Mucosa of gallbladder (tissue), 1 donor: Measurements from ENCODE around the gene XIRP1. TPM values are rescaled to one million over a fixed set of nuclear protein-coding genes. Genes with fewer than 3 reads are reported as not detected.

Source experiments
- DNase-seq: peaks from one replicate; pipeline ENCODE4 v3.0.0-alpha.2; 2020; ENCODE audit warnings: low spot score
- total RNA-seq: library from RNA; stranded (reverse); gene quantifications from one replicate; pipeline ENCODE4 v1.2.1, GENCODE V29; 2021
- donor health status: DM: no; HTN: no; CAD: no.

The XIRP1 gene
- total RNA-seq, 1 donor from 2014 or later: 0.09 TPM

DNA sequence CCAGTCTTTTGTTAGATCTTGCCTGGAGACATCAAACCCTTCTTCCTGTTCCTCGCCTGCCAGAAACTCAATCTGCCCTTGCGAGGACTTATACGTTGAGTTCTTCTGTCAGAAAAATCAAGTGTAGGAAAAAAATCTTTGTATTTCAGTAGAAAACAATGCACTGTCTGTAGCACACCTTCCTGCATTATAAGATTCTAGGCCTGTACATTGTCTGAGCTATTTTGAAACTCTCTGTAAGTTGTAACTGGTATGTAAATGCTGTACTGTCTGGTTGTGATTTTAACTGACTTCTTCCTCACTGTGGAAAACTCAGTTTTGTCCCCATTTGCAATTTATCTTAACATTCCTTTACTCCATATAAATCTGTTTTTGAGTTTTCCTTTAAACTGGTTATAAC, 17.7 kb upstream of the XIRP1 start:
- no peak for DNase-seq

- DNase-seq: no peak
Observed at GRCh38 chr3:39209329-39209970, 17.1 kb upstream of the XIRP1 start.

DNA sequence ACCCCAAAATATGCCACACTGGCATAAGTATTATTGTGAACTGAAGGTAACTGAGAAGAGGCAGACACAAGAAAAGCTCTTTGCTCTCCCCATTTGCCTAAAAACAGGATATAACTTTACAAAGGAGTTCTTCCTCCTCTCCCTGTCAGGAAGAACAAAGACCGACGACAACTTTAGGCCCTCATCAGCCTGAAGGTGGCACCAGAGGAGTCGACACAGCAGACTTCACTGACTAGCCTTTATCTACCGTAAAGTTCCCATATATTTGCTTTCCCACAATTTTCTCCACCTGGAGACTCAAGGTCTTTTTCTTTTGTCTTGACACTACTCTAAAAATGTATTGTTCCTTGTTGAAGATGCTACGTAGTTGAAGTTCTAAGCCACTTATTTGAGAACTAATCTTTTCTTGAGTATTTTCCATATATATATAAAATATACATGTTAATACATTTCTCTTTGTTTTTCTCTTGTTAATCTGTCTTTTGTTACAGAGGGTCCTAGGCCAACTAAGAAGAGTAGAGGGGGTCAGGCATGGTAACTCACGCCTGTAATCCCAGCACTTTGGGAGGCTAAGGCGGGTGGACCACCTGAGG, 16.2 kb upstream of the XIRP1 start:
- peak; percentile 66 for DNase-seq

DNA sequence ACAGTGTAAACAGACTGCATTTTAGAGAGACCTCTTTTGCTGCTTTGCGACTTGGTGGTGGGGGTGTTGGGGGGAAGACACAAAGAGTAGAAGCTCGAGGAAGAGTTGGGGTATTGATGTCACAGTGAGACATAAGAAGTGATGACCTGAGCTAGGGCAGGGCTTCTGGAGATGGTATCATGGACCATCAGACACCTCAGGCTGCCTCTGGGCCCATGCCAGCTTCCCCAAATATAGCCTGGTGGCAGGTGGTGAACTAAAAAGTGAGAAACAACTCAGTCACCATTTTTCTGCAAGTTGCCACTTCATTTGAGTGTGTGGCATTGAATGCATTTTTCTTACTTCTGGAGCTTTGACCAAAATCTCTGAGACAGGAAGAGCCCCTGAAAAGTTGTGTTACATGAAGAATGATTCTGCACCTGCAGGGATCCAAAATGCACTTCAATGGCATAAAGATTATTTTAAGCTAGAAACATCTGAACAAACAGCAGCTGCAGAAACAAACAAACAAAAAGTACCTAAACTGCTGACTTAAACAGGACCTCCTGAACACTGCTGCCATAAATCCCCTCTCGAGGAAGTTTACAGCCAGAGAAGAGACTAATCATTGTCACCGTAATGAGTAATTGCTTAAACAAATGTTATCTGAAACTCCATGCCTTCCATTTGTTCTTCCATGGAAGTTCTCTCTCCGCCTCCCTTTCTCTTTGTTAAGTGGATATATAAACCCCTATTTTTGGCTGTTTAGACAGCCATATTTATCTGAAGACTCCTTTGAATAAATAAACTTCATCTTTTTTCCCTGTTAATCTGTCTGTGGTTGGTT, 15.2 kb upstream of the XIRP1 start:
- DNase-seq: no peak

- DNase-seq: no peak
Observed at GRCh38 chr3:39205919-39206516, 13.6 kb upstream of the XIRP1 start.

GRCh38 chr3:39205131-39205530, 12.7 kb upstream of the XIRP1 start:
- no peak for DNase-seq

DNA sequence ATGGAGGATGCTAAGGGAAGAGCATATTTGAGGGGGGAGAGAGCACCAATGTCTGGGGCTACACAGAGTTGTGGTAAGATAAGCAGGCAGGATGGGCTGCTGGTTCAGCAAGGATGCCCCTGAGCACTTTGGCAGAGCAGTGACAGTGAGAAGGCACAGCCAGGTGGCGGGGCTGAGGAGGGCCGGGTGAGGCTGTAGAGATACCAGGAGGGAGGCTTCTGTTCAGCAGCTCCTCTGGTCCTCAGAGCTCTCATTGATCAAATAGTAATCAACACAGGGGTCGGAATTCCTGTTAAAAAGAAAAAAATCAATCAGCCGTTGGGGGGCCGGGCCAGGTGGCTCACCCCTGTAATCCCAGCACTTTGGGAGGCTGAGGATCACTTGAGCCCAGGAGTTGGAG, 11.5 kb upstream of the XIRP1 start:
- no peak for DNase-seq

- no peak for DNase-seq
Observed at GRCh38 chr3:39203402-39203801, 11.0 kb upstream of the XIRP1 start.

- DNase-seq: no peak
Observed at GRCh38 chr3:39202094-39202493, 9.7 kb upstream of the XIRP1 start.

DNA sequence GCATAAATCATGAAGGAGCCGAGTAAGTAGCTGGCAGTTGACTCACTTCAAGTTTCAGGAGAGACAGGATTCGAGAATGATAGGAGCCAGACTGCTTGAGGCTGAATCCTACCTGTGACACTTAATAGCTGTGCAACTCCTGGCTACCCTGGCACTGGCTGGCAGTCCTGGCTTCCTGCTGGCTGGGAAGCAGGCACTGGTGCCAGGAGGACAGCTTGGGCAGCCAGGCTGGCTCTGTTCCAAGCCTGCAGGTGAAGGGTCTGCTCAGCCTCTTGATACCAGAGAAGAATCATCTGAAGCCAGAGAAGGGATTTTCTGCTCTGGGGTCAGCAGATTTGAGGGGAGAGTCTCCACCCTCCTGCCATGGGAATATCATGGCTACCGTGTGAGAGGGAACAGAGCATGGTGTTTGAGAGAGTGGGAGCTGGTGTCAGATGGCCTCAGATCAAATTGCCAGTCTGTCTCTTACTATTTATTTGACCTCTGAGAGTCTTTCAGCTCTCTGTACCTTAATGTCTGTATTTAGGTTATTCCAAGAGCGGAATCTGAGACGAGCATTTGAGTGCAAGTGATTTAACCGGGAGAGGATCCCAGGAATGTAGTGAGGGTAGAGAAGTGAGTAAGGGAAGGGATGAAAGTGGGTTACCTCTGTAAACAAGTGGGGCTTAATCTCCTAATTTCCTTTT, 4.4 kb upstream of the XIRP1 start:
- DNase-seq: no peak

DNA sequence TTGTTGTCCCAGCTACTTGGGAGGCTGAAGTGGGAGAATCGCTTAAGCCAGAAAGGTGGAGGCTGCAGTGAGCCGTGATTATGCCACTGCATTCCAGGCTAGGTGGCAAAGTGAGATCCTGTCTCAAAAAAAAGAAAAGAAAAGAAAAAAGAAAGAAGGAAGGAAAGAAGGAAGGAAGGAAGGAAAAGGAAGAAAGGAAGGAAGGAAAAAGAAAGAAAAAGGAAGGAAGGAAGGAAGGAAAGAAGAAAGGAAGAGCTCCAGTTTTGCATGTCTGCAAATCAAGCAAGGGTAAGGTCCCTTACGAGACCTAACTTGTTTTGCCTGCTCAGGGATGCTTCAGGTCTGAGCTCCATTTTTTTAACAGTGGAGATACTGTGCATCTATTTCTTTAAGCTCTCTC, 3.6 kb upstream of the XIRP1 start:
- DNase-seq: no peak

DNA sequence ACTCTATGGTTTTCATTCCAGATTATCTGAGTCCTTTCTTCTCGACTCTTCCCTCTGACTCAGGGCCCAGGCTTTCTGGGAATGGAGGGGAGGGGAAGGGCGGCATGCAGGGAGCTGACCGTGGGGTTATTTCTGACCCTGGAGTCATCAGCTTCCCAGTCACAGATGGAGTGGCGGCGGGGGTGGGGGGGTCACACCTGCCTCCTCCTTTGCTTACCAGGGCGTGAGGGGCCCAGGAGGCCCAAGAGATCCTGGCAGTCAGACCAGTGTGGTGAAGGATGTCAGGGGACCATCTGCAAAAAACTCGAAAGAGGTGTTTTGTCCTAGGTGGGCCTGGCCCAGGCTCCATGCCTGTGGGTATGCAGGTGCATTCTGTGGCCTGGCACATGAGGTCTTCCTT, 996 bp upstream of the XIRP1 start:
- no peak for DNase-seq

GRCh38 chr3:39191773-39192172, 622 bp downstream of the XIRP1 start:
- DNase-seq: no peak

DNA sequence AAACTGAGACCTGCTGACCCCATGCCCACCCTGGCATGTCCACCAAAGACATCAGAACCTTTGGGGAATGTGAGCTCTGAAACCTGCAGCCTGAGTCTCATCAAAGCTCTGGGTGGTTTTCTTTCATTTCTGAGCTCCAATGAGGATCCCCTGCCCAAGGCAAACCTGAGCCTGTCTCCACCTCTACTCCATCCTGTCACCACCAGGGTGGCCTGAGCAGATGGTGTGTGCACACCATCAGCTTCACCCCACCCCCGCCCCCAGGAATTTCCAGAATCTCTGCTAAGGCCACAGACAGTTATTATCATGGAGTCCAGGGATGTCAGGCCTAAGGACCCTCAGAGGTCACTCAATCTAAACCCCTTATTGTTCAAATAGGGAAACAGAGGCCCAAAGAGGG, 1.3 kb downstream of the XIRP1 start:
- no peak for DNase-seq

DNA sequence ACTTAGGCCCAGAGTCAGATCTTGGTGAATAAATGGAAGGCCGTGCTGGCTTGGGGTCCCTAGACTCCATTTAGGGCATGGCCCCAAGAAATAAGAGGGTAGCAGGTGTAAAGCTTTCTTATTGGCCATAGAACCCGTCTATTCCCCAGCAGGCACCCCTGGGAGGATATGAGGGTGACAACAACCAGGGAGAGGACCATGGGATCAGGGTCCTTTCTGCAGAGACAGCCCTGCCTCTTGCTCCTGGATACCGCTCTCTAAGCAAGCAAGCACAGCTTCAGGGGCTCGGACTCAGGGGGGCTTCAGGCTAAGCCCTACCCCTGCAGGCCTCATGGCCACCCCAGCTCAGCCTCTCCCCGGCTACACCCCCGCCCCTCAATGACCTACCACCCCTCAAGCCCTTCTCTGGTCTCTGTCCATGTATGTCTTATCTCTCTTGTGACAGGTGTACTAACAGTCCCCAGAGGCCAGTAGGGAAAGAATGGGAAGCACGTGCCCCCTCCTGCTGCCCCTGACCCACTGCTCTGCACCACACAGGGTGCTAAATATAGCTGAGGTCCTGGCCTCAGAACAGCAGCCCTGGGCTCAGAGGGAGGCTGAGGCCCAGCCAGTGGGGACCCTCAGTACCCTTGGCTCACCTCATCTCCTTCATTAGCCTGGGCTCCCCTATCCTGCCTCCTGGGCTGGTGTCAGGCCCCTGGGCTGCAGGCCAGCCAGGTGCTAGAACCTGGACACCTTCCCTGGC, 1.9 kb downstream of the XIRP1 start:
- no peak for DNase-seq

GRCh38 chr3:39189959-39190269, 2.5 kb downstream of the XIRP1 start:
- DNase-seq: peak; percentile 71

DNA sequence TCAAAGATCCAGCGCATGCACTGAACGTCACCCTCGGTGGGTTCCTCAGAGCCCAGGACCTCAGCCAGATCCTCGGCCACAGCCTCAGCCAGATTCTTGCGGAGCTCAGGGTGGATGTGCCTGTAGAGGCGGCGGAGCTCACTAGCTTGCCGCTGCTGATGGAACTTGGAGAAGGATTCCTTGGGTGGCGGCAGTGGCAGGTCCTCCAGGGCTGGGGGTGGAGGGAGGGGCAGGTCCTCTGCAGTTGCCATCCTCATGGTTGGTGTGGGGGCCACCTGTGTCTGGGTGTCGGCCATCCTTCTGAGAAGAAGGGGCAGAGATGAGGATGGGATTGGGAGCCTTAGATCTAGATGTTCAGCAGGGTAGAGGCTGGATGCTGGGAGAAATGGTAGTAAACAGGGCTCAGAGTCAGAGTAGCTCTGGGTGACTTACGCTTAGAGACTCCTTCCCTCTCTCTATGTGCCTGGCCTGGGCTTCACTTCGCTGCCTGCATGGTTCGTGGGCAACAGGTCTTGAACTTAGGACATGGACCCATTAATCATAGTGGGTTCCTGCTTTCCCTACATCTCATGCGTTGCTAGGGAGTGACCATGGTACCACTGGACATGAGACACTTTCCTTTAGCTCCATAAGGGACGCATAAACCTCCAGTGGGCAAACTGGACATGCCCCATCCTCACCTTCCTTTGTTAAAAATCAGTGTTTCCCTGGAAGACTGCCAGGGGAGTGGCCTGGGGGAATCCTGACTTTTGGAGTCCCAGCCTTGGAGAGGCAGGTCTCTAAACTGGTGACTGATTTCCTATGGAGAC, 3.0 kb downstream of the XIRP1 start:
- DNase-seq: no peak

GRCh38 chr3:39188271-39189149, 3.9 kb downstream of the XIRP1 start:
- DNase-seq: no peak

- no peak for DNase-seq
Observed at GRCh38 chr3:39187372-39188155, 4.8 kb downstream of the XIRP1 start.
